HepG2 (cell line): ENCODE results near the gene LAMTOR2. TPM values are rescaled to one million over a fixed set of nuclear protein-coding genes. Genes with fewer than 3 reads are reported as not detected.

Experiments
- ATAC-seq: fragments of 200-7000 bp; cut with Tn5 transposase; 3 replicates; pipeline ENCODE4 v1.9.1; 2020; ENCODE audit warnings: mild to moderate bottlenecking, moderate library complexity
- BruUV-seq: library from RNA; stranded (reverse); fragments of 400-500 nt; replicated peaks from 2 replicates; lab custom pipeline; 2021; lab: Mats Ljungman, UMichigan
- CTCF ChIA-PET: fragments of 300-600 bp; formaldehyde crosslinking; extraction: SDS; loops from one replicate; lab custom pipeline; 2021; ENCODE audit warnings: low total read pairs, inconsistent platforms, low intra/inter-chr PET ratio; lab: Yijun Ruan, JAX
- POLR2A ChIA-PET: fragments of 350-600 bp; sonication (Branson Sonifier 250); formaldehyde crosslinking; loops from one replicate; lab custom pipeline; 2020; ENCODE audit warnings: antibody characterized with exemption, inconsistent platforms; lab: Yijun Ruan, JAX
- DNase-seq: peaks from one replicate; pipeline ENCODE4 v3.0.0-alpha.2; 2015; ENCODE audit warnings: low spot score
- FAIRE-seq: peaks from 3 replicates; lab custom pipeline; 2011; peaks lifted over from hg19 to GRCh38; lab: Jason Lieb, UNC
- H2AFZ ChIP-seq: one replicate; pipeline ENCODE4 v1.6.1; 2011; ENCODE audit warnings: low read length, inconsistent platforms
- H3K27ac ChIP-seq: fragments of 300-600 bp; 3 replicates; pipeline ENCODE4 v1.8.0; 2011; ENCODE audit warnings: mixed run types, mild to moderate bottlenecking, mixed read lengths, low read length, inconsistent platforms; ENCODE audit not compliant: insufficient read depth; ENCODE audit errors: extremely low read length
- H3K27me3 ChIP-seq, 2 experiments: fragments of 200-600 bp in 1 of 2; 2 replicates in 1 of 2; 3 replicates in 1 of 2; pipeline versions ENCODE4 v1.6.0 to v1.8.0; 2011; ENCODE audit warnings: low read length in 2 of 2, mild to moderate bottlenecking in 2 of 2, moderate library complexity in 2 of 2, inconsistent platforms in 1 of 2; ENCODE audit not compliant: insufficient read depth in 2 of 2, control insufficient read depth in 1 of 2
- H3K36me3 ChIP-seq, 2 experiments: fragments of 200-600 bp in 1 of 2; replicated peaks in 1 of 2; 2 replicates in 1 of 2; 3 replicates in 1 of 2; pipeline versions ENCODE4 v1.5.1 to v1.8.0; 2011; ENCODE audit warnings: low read length in 2 of 2, inconsistent platforms in 1 of 2; ENCODE audit not compliant: insufficient read depth in 2 of 2, control insufficient read depth in 1 of 2
- H3K4me1 ChIP-seq: 2 replicates; pipeline ENCODE4 v1.5.1; 2012; ENCODE audit warnings: low read length, inconsistent platforms; ENCODE audit not compliant: insufficient read depth
- H3K4me2 ChIP-seq: 2 replicates; pipeline ENCODE4 v1.6.0; 2011; ENCODE audit warnings: low read depth, low read length, inconsistent platforms
- H3K4me3 ChIP-seq, 3 experiments: fragments of 200-600 bp in 1 of 3; sonication (generic), shearing (Covaris generic) in 1 of 3; replicated peaks in 1 of 3; 2 replicates each; pipeline ENCODE4 v1.5.1; 2011 to 2016; ENCODE audit warnings: low read length in 3 of 3, inconsistent platforms in 2 of 3, low read depth in 2 of 3, mild to moderate bottlenecking in 2 of 3, control low read depth in 1 of 3, mixed read lengths in 1 of 3; ENCODE audit not compliant: insufficient read depth in 1 of 3
- H3K79me2 ChIP-seq: one replicate; pipeline ENCODE4 v1.6.1; 2011; ENCODE audit warnings: low read length, inconsistent platforms; ENCODE audit not compliant: insufficient read depth
- H3K9ac ChIP-seq: 2 replicates; pipeline ENCODE4 v1.6.0; 2011; ENCODE audit warnings: mild to moderate bottlenecking, low read depth, low read length, inconsistent platforms; ENCODE audit not compliant: insufficient read depth
- H3K9me3 ChIP-seq: 2 replicates; pipeline ENCODE4 v1.5.1; 2012; ENCODE audit warnings: mild to moderate bottlenecking, low read length
- H4K20me1 ChIP-seq: 2 replicates; pipeline ENCODE4 v1.6.0; 2011; ENCODE audit warnings: inconsistent platforms, mild to moderate bottlenecking, low read length, moderate library complexity; ENCODE audit not compliant: insufficient read depth
- ATF4 ChIP-seq, 2 experiments: fragments of 450-650 bp in 1 of 2; sonication (generic) in 1 of 2; formaldehyde crosslinking; IDR thresholded peaks; 2 replicates each; pipeline versions ENCODE4 v1.5.0 to v1.8.0; 2020 to 2022; ENCODE audit warnings: mild to moderate bottlenecking in 1 of 2, missing genetic modification reagents in 1 of 2
- CREB3 ChIP-seq: sonication (generic); formaldehyde crosslinking; IDR thresholded peaks from 2 replicates; pipeline ENCODE4 v1.5.0; 2020; ENCODE audit warnings: missing genetic modification reagents
- GLI4 ChIP-seq: sonication (generic); formaldehyde crosslinking; IDR thresholded peaks from 2 replicates; pipeline ENCODE4 v1.5.1; 2020; ENCODE audit warnings: missing genetic modification reagents, mild to moderate bottlenecking, moderate library complexity, borderline replicate concordance
- GPN1 ChIP-seq: sonication (generic); formaldehyde crosslinking; IDR thresholded peaks from 2 replicates; pipeline ENCODE4 v1.5.1; 2020; ENCODE audit warnings: missing genetic modification reagents, borderline replicate concordance
- HNF4A ChIP-seq: sonication (generic); formaldehyde crosslinking; IDR thresholded peaks from 2 replicates; pipeline ENCODE4 v1.4.0; 2020; ENCODE audit warnings: missing genetic modification reagents
- HOMEZ ChIP-seq: IDR thresholded peaks from 2 replicates; pipeline ENCODE4 v1.6.1; 2016; ENCODE audit warnings: low read depth
- NR0B2 ChIP-seq: sonication (generic); formaldehyde crosslinking; IDR thresholded peaks from 2 replicates; pipeline ENCODE4 v1.4.0; 2020; ENCODE audit warnings: mild to moderate bottlenecking, missing genetic modification reagents
- ONECUT2 ChIP-seq: sonication (generic); formaldehyde crosslinking; IDR thresholded peaks from 2 replicates; pipeline ENCODE4 v1.4.0; 2020; ENCODE audit warnings: missing genetic modification reagents
- PPARG ChIP-seq: conservative IDR thresholded peaks from 2 replicates; pipeline ENCODE4 v1.6.1; 2016; ENCODE audit warnings: missing biosample characterization, missing genetic modification reagents
- SP4 ChIP-seq: sonication (generic); formaldehyde crosslinking; IDR thresholded peaks from 2 replicates; pipeline ENCODE4 v1.8.1; 2023; ENCODE audit warnings: mild to moderate bottlenecking, missing genetic modification reagents
- ZBTB44 ChIP-seq: sonication (generic); formaldehyde crosslinking; IDR thresholded peaks from 2 replicates; pipeline ENCODE4 v1.4.0; 2020; ENCODE audit warnings: missing genetic modification reagents
- ZFP36L1 ChIP-seq: sonication (generic); formaldehyde crosslinking; IDR thresholded peaks from 2 replicates; pipeline ENCODE4 v1.8.0; 2022; ENCODE audit warnings: mild to moderate bottlenecking, missing genetic modification reagents, moderate library complexity
- ZNF3 ChIP-seq: IDR thresholded peaks from 2 replicates; pipeline ENCODE4 v1.7.0; 2017; ENCODE audit warnings: inconsistent platforms
- ZNF670 ChIP-seq: sonication (generic); formaldehyde crosslinking; IDR thresholded peaks from 2 replicates; pipeline ENCODE4 v1.8.0; 2022; ENCODE audit warnings: mild to moderate bottlenecking, missing genetic modification reagents, borderline replicate concordance
- ZNF768 ChIP-seq: sonication (generic); formaldehyde crosslinking; IDR thresholded peaks from 2 replicates; pipeline ENCODE4 v1.4.0; 2020; ENCODE audit warnings: missing genetic modification reagents
- WGBS: methylation state at CpG from one replicate; pipeline ENCODE4 v1.1.6; 2017; ENCODE audit warnings: low lambda C conversion rate; 5-methylcytosine and 5-hydroxymethylcytosine counted together
- in situ Hi-C: cut with HindIII; loops from 2 replicates; pipeline ENCODE4 v1.10.0; 2017; ENCODE audit warnings: low pct_unique_long_range_greater_than_20kb; ENCODE audit not compliant: extremely low pct_ligation_motif_present
- intact Hi-C: fragments of 100-400 bp; cut with micrococcal nuclease; formaldehyde crosslinking; loops from one replicate; pipeline ENCODE4 v1.10.0; 2022; ENCODE audit not compliant: unreplicated experiment
- polyA plus RNA-seq, 8 experiments: library from polyadenylated mRNA; depleted of rRNA in 3 of 8; stranded (reverse) in 7 of 8; unstranded in 1 of 8; fragments of >200 nt; fragmentation: Illumina TruSeq in 4 of 8; extraction: Trizol in 4 of 8; gene quantifications; 2 replicates each; pipeline versions ENCODE4 v1.2.1 to v1.2.3, GENCODE V29; 2011 to 2016; ENCODE audit warnings: low read depth in 4 of 8, missing spikeins in 1 of 8, mixed read lengths in 1 of 8; ENCODE audit not compliant: insufficient read depth in 1 of 8
- total RNA-seq, 5 experiments: library from RNA; depleted of rRNA; stranded (reverse); fragments of >200 nt; fragmentation: Illumina TruSeq; extraction: Trizol; gene quantifications; 2 replicates each; pipeline ENCODE4 v1.2.3, GENCODE V29; 2016; ENCODE audit warnings: low read depth in 1 of 5

The LAMTOR2 gene
- total and polyA plus RNA-seq, 2 of the 13 experiments (the other 11 are each of a cell fraction or from before 2014, with no cell fraction given), result 36.5 to 66.4 TPM

GRCh38 chr1:156073740-156074139 is 19.2 kb downstream of the LAMTOR2 start (continued):
- TF ChIP-seq ZBTB44 (CRISPR knock-in tag), result no peak
- no peak for TF ChIP-seq ONECUT2 (CRISPR knock-in tag)
- TF ChIP-seq ZNF3, result no peak
- no peak for TF ChIP-seq HNF4A (CRISPR knock-in tag)
- no peak for TF ChIP-seq GLI4
- TF ChIP-seq ZNF670 (CRISPR knock-in tag), result no peak
- TF ChIP-seq PPARG (CRISPR knock-in tag), result no peak

GRCh38 chr1:156074661-156075060 is 20.1 kb downstream of the LAMTOR2 start:
- Histone ChIP-seq H3K4me2 (no peak overlapping the region), H2AFZ (no peak overlapping the region), H3K9me3 (no peaks in the 10 kb centered on the region), H3K4me3 (no peak overlapping the region), H3K27ac (no peak overlapping the region), H3K79me2 (peaks cover 3% of the 10 kb centered on the region), H3K27me3 (no peaks in the 10 kb centered on the region), H3K9ac (no peak overlapping the region), H4K20me1 (no peaks in the 10 kb centered on the region; the same call in 1 of the 2 replicates), H3K4me1 (peaks cover 45% of the 10 kb centered on the region), H3K36me3 (peaks cover 5 to 14% of the 10 kb centered on the region in 2 experiments; a peak in 4 of 5 replicates)
- TF ChIP-seq SP4 (CRISPR knock-in tag) (no peak), ATF4 (CRISPR knock-in tag; IDR thresholded peaks at IDR 0.05) (no peak), ZFP36L1 (CRISPR knock-in tag) (no peak), ZNF768 (CRISPR knock-in tag) (no peak), GPN1 (CRISPR knock-in tag) (no peak), CREB3 (no peak), HOMEZ (CRISPR knock-in tag) (no peak), NR0B2 (CRISPR knock-in tag) (no peak)
- POLR2A ChIA-PET, result no interaction called here
- 93% methylated on average over 5 of the region's 8 CpGs for WGBS
- BruUV-seq, result no TSS peak
- CTCF ChIA-PET, result no interaction called here
- FAIRE-seq (no peak), DNase-seq (no peak), ATAC-seq (no peak)
- intact Hi-C loops (no loop called here), in situ Hi-C loops (no loop called here)
